ENCODE measurements around the gene NFX1. TPM values are rescaled to one million over a fixed set of nuclear protein-coding genes. Genes with fewer than 3 reads are reported as not detected.

Gene NFX1
- total and polyA plus RNA-seq, 10 of the 15 experiments (the other 5 are each of a cell fraction or from before 2014, with no cell fraction given): 11.9 to 45.1 (median 36.1) TPM

- TF ChIP-seq SREBF1 (IDR thresholded peaks at IDR 0.05; ENCODE audit: low read length) (no peak), ZNF592 (IDR thresholded peaks at IDR 0.05) (no peak), CREM (IDR thresholded peaks at IDR 0.05; ENCODE audit: low read depth) (peak; percentile 44; the same call in 1 of the 2 replicates), NKRF (conservative IDR thresholded peaks at IDR 0.05) (peak; percentile 91), NFYA (IDR thresholded peaks at IDR 0.05; ENCODE audit: borderline replicate concordance, low read depth, low read length) (no peak), PKNOX1 (IDR thresholded peaks at IDR 0.05) (no peak), RELA (IDR thresholded peaks at IDR 0.05; ENCODE audit: borderline replicate concordance, partially characterized antibody) (peak; percentile 5), DPF2 (IDR thresholded peaks at IDR 0.05) (peak; percentile 78; the same call in 1 of the 2 replicates), GATAD2B (conservative IDR thresholded peaks at IDR 0.05; ENCODE audit: low read depth) (peak; percentile 91), MEF2B (IDR thresholded peaks at IDR 0.05; ENCODE audit: partially characterized antibody, poor library complexity, severe bottlenecking) (no peak), MLLT1 (IDR thresholded peaks at IDR 0.05) (no peak), POLR2A (IDR thresholded peaks at IDR 0.05; ENCODE audit: low read depth, low read length) (peak; percentile 86), ZBED1 (IDR thresholded peaks at IDR 0.05; ENCODE audit: borderline replicate concordance) (no peak), RELB (IDR thresholded peaks at IDR 0.05; ENCODE audit: low read depth) (peak; percentile 81), SKIL (IDR thresholded peaks at IDR 0.05; ENCODE audit: low read depth, poor library complexity, severe bottlenecking) (no peak), TAF1 (IDR thresholded peaks at IDR 0.05; ENCODE audit: borderline replicate concordance, low read depth, low read length) (peak; percentile 75)
Measured at GRCh38 chr9:33264473-33265177, 25.7 kb upstream of the NFX1 start, which contains the start of the genes BAG1 and CHMP5 (continued).

All from GM12878 (cell line).